ENCODE results near the gene AMOTL2.
A peak's percentile ranks its signal among the peaks of the same experiment; 100 is the strongest.

The AMOTL2 gene

GRCh38 chr3:134314588-134315285 is 59.5 kb downstream of the AMOTL2 start:
- no peak for DNase-seq (ENCODE audit: low read depth)

GRCh38 chr3:134313847-134314587 is 60.2 kb downstream of the AMOTL2 start:
- DNase-seq (ENCODE audit: low read depth): no peak

GRCh38 chr3:134312873-134313846 is 61.1 kb downstream of the AMOTL2 start:
- DNase-seq (ENCODE audit: low read depth): no peak

GRCh38 chr3:134312072-134312872 is 62.0 kb downstream of the AMOTL2 start:
- DNase-seq (ENCODE audit: low read depth): no peak

- DNase-seq (ENCODE audit: low read depth): no peak
Measured at GRCh38 chr3:134311693-134312071, 62.6 kb downstream of the AMOTL2 start.

GRCh38 chr3:134311265-134311664 is 63.0 kb downstream of the AMOTL2 start:
- no peak for DNase-seq (ENCODE audit: low read depth)

- DNase-seq (ENCODE audit: low read depth): no peak
Measured at GRCh38 chr3:134309987-134310700, 64.1 kb downstream of the AMOTL2 start.

GRCh38 chr3:134308350-134308891 is 65.8 kb downstream of the AMOTL2 start:
- peak; percentile 52 for DNase-seq (ENCODE audit: low read depth)

GRCh38 chr3:134307425-134307824 is 66.8 kb downstream of the AMOTL2 start:
- DNase-seq (ENCODE audit: low read depth): no peak

GRCh38 chr3:134306320-134306719 is 67.9 kb downstream of the AMOTL2 start:
- no peak for DNase-seq (ENCODE audit: low read depth)
